Measurements from ENCODE around the gene ANO2. TPM values are rescaled to one million over a fixed set of nuclear protein-coding genes. Genes with fewer than 3 reads are reported as not detected.

ANO2 gene
- total RNA-seq, 3 donors from 2014 or later (not counting 1 experiment from before 2014, with no cell fraction given): not detected

- Histone ChIP-seq H3K4me1 (ENCODE audit: control insufficient read depth, insufficient read depth, low read length) (no peaks in the 10 kb centered on the region), H3K9me3 (ENCODE audit: control insufficient read depth, insufficient read depth, low read length) (no peaks in the 10 kb centered on the region), H3K4me3 (ENCODE audit: low read length) (no peak overlapping the region), H3K27ac (ENCODE audit: low read length) (no peak overlapping the region), H3K36me3 (ENCODE audit: control insufficient read depth, insufficient read depth, low read length) (no peaks in the 10 kb centered on the region), H3K27me3 (ENCODE audit: control insufficient read depth, insufficient read depth, low read length) (no peaks in the 10 kb centered on the region)
- ATAC-seq (no peak), DNase-seq (no peak)
- no peak for TF ChIP-seq CTCF (IDR thresholded peaks at IDR 0.05)
- Mint-ChIP-seq H3K27ac (no peak overlapping the region), H3K27me3 (ENCODE audit: low read depth in 2 of 2) (peaks cover 0 to 3% of the 10 kb centered on the region in 2 donors), H3K36me3 (no peaks in the 10 kb centered on the region), H3K4me3 (no peak overlapping the region), H3K4me1 (no peaks in the 10 kb centered on the region), H3K9me3 (no peaks in the 10 kb centered on the region)
- intact Hi-C loops (cut with micrococcal nuclease): no loop called here
- WGBS (ENCODE audit: insufficient coverage): 89% methylated on average over 1 of the region's 1 CpG
These were observed 254.8 kb downstream of the ANO2 start for GRCh38 chr12:5690240-5690639.

DNA sequence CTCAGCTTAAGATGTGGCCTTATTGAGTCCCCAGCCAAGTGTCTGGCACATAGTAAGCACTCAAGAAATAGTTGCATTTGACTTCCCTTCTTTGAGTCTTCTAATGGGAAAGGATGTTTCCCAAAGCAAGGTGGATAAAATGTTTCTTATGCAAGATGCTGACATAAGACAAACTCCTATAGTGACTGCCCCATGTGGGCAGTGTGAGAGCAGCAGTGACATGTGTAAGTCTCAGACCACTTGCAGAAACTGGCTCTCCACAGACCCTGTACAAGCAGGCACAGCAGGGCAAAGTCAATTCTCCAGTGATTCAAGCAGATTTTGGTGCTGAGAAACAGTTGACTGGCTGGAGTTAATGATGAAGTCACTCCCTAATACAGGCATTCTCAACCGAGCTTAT lies 255.3 kb downstream of the ANO2 start:
- Mint-ChIP-seq H3K4me1 (no peaks in the 10 kb centered on the region), H3K27me3 (ENCODE audit: low read depth in 2 of 2) (peaks cover 0 to 3% of the 10 kb centered on the region in 2 donors), H3K36me3 (no peaks in the 10 kb centered on the region), H3K9me3 (no peaks in the 10 kb centered on the region), H3K4me3 (no peak overlapping the region), H3K27ac (no peak overlapping the region)
- no peak for ATAC-seq
- WGBS (ENCODE audit: insufficient coverage): 92% methylated on average over 1 of the region's 1 CpG
- no peak overlapping the region for H3K4me3 ChIP-seq (ENCODE audit: low read length)
- H3K4me1 ChIP-seq (ENCODE audit: control insufficient read depth, insufficient read depth, low read length): no peaks in the 10 kb centered on the region
- TF ChIP-seq CTCF (IDR thresholded peaks at IDR 0.05): no peak
- no peak overlapping the region for H3K27ac ChIP-seq (ENCODE audit: low read length)
- no peaks in the 10 kb centered on the region for H3K36me3 ChIP-seq (ENCODE audit: control insufficient read depth, insufficient read depth, low read length)
- H3K9me3 ChIP-seq (ENCODE audit: control insufficient read depth, insufficient read depth, low read length): no peaks in the 10 kb centered on the region
- DNase-seq: no peak
- intact Hi-C loops (cut with micrococcal nuclease): no loop called here
- H3K27me3 ChIP-seq (ENCODE audit: control insufficient read depth, insufficient read depth, low read length): no peaks in the 10 kb centered on the region

GRCh38 chr12:5688226-5688625 lies 256.8 kb downstream of the ANO2 start:
- H3K9me3 Mint-ChIP-seq: no peaks in the 10 kb centered on the region
- intact Hi-C loops (cut with micrococcal nuclease): no loop called here
- DNase-seq: no peak
- 91% methylated on average over 2 of the region's 2 CpGs for WGBS (ENCODE audit: insufficient coverage)
- no peaks in the 10 kb centered on the region for H3K36me3 Mint-ChIP-seq
- ATAC-seq: no peak
- no peak for TF ChIP-seq CTCF (IDR thresholded peaks at IDR 0.05)
- no peaks in the 10 kb centered on the region for H3K27me3 ChIP-seq (ENCODE audit: control insufficient read depth, insufficient read depth, low read length)
- no peaks in the 10 kb centered on the region for H3K36me3 ChIP-seq (ENCODE audit: control insufficient read depth, insufficient read depth, low read length)
- H3K27ac Mint-ChIP-seq: no peak overlapping the region
- H3K27ac ChIP-seq (ENCODE audit: low read length): no peak overlapping the region
- peaks cover 1 to 3% of the 10 kb centered on the region in 2 donors for H3K27me3 Mint-ChIP-seq (ENCODE audit: low read depth in 2 of 2)
- no peaks in the 10 kb centered on the region for H3K4me1 Mint-ChIP-seq
- H3K4me3 ChIP-seq (ENCODE audit: low read length): no peak overlapping the region
- H3K4me3 Mint-ChIP-seq: no peak overlapping the region
- no peaks in the 10 kb centered on the region for H3K9me3 ChIP-seq (ENCODE audit: control insufficient read depth, insufficient read depth, low read length)
- H3K4me1 ChIP-seq (ENCODE audit: control insufficient read depth, insufficient read depth, low read length): no peaks in the 10 kb centered on the region

- 63% methylated on average over 3 of the region's 3 CpGs for WGBS (ENCODE audit: insufficient coverage)
- Mint-ChIP-seq H3K27ac (no peak overlapping the region), H3K36me3 (no peaks in the 10 kb centered on the region), H3K4me1 (no peaks in the 10 kb centered on the region), H3K4me3 (no peak overlapping the region), H3K27me3 (ENCODE audit: low read depth in 2 of 2) (peaks cover 3 to 22% of the 10 kb centered on the region in 2 donors), H3K9me3 (no peaks in the 10 kb centered on the region)
- no peak for TF ChIP-seq CTCF (IDR thresholded peaks at IDR 0.05)
- H3K27ac ChIP-seq (ENCODE audit: low read length): no peak overlapping the region
- intact Hi-C loops (cut with micrococcal nuclease): no loop called here
- H3K4me3 ChIP-seq (ENCODE audit: low read length): no peak overlapping the region
- no peak for DNase-seq
- H3K9me3 ChIP-seq (ENCODE audit: control insufficient read depth, insufficient read depth, low read length): no peaks in the 10 kb centered on the region
- no peaks in the 10 kb centered on the region for H3K27me3 ChIP-seq (ENCODE audit: control insufficient read depth, insufficient read depth, low read length)
- ATAC-seq: no peak
- H3K4me1 ChIP-seq (ENCODE audit: control insufficient read depth, insufficient read depth, low read length): no peaks in the 10 kb centered on the region
- H3K36me3 ChIP-seq (ENCODE audit: control insufficient read depth, insufficient read depth, low read length): no peaks in the 10 kb centered on the region
These were observed 259.1 kb downstream of the ANO2 start for GRCh38 chr12:5685935-5686334.
